ENCODE data around the gene SRD5A1.

DNA sequence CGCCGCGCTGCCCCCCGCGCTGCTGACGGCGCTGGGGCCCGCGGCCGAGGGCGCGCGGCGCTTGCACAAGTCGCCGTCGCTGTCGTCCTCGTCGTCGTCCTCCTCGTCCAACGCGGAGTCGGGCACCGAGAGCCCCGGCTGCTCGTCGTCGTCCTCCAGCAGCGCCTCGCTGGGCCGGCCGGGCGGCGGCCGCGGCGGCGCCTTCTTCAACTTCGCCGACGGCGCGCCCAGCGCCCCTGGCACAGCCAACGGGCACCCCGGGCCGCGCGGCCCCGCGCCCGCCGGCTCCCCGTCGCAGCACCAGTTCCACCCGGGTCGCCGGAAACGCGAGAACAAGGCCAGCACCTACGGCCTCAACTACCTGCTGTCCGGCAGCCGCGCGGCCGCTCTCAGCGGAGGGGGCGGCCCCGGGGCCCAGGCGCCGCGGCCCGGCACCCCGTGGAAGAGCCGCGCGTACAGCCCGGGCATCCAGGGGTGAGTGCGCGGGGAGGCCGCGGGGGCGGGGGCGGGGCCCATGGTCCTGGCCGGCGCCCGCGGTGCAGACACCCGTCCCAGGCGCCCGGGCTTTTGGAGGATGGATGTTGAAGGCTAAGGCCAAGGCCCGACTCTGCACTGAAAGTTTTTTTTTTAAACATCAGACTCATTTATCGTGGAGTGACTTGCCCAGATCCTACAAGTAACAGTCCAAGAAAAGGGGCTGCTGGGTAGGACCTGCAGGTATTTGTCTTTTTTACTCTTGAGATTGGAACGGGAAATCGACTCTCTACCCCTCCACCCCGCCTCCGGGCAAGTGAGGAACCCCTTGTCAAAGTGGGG, 81.2 kb downstream of the SRD5A1 start:
- TF ChIP-seq POLR2A (IDR thresholded peaks at IDR 0.05; ENCODE audit: low read length) (peak; percentile 19), GATA1 (IDR thresholded peaks at IDR 0.05; ENCODE audit: low read depth, low read length) (no peak)

Data from erythroblast (primary cell).